Thoracic aorta (tissue), 2 donors: Measurements from ENCODE around the gene TRPM5. TPM values are rescaled to one million over a fixed set of nuclear protein-coding genes. Genes with fewer than 3 reads are reported as not detected.

ENCODE experiments used
- ATAC-seq: fragments of 150-250 bp; one replicate; pipeline ENCODE4 v1.8.0; 2017; ENCODE audit warnings: low read depth; ENCODE audit not compliant: insufficient number of reproducible peaks, low FRiP score
- DNase-seq: peaks from one replicate; pipeline ENCODE4 v3.0.0-alpha.2; 2020; ENCODE audit warnings: low spot score
- H3K27ac ChIP-seq, 2 donors: fragments of 200-600 bp; sonication (generic); 1 replicate in 1 of 2; 2 replicates in 1 of 2; pipeline ENCODE4 v1.5.1; 2016; ENCODE audit warnings: mild to moderate bottlenecking in 2 of 2, moderate library complexity in 2 of 2
- H3K27me3 ChIP-seq: fragments of 200-600 bp; sonication (generic); replicated peaks from 2 replicates; pipeline ENCODE4 v1.6.0; 2016; ENCODE audit warnings: mild to moderate bottlenecking; ENCODE audit not compliant: insufficient read depth
- H3K36me3 ChIP-seq: fragments of 200-600 bp; sonication (generic); one replicate; pipeline ENCODE4 v1.5.1; 2016
- H3K4me1 ChIP-seq, 2 donors: fragments of 200-600 bp; sonication (generic); 1 replicate in 1 of 2; 2 replicates in 1 of 2; pipeline versions ENCODE4 v1.5.1 to v1.6.0; 2016; ENCODE audit warnings: low read depth in 2 of 2, mild to moderate bottlenecking in 1 of 2; ENCODE audit not compliant: control insufficient read depth in 1 of 2
- H3K4me3 ChIP-seq: fragments of 200-600 bp; sonication (generic); 2 replicates; pipeline ENCODE4 v1.5.1; 2016; ENCODE audit warnings: mild to moderate bottlenecking
- H3K9me3 ChIP-seq: fragments of 200-600 bp; sonication (generic); 2 replicates; pipeline ENCODE4 v1.5.1; 2016
- total RNA-seq, 2 donors: library from RNA; depleted of rRNA; stranded (reverse); fragments of >200 nt; gene quantifications; one replicate each; pipeline versions ENCODE4 v1.1.0 to v1.2.3, GENCODE V29; 2016
- TF ChIP-seq, protein P1 (sequence below): fragments of 200-600 bp; sonication (generic); IDR thresholded peaks from one replicate; pipeline ENCODE4 v1.5.1; 2019; ENCODE audit warnings: antibody characterized with exemption

The TRPM5 gene
- total RNA-seq, 2 donors from 2014 or later = not detected

DNA sequence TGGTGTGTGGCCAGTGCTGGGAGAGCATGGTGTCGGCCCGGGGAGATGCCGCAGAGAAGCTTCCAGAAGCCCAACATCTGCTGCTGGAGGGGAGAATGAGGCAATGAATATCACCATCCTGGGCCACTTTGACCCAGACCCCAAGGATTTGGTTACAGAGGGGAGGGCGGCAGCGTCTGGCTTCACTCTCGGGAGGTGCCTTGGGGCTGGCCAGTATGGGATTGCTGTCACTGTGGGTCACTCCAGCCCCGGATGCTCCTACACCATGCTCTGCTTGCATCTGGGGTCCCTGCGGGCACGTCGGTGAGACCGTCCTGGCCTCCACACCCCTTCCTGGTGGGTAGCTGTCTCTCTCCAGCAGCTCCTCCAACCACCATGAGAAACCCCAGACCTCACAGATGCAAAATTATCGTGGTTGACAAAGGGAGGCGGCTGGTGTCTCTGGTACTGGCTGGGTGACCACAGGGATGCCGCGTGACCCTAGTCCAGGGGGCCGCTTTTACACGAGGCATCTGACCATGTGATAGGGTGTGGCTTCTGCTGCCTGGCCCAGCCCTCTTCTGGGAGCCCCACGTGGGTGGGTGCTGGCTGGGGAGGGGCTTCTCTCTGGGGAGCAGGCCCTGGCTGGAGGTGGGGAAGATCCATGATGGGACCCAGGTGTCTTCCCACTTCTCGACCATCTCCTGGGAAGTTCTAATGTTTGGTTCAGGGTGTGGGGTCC is 6.2 kb upstream of the TRPM5 start:
- no peak for DNase-seq
- Histone ChIP-seq H3K27me3 (no peaks in the 10 kb centered on the region), H3K27ac (no peak overlapping the region), H3K4me1 (no peaks in the 10 kb centered on the region), H3K9me3 (no peaks in the 10 kb centered on the region), H3K36me3 (no peaks in the 10 kb centered on the region), H3K4me3 (no peak overlapping the region)
- TF ChIP-seq, protein P1, sequence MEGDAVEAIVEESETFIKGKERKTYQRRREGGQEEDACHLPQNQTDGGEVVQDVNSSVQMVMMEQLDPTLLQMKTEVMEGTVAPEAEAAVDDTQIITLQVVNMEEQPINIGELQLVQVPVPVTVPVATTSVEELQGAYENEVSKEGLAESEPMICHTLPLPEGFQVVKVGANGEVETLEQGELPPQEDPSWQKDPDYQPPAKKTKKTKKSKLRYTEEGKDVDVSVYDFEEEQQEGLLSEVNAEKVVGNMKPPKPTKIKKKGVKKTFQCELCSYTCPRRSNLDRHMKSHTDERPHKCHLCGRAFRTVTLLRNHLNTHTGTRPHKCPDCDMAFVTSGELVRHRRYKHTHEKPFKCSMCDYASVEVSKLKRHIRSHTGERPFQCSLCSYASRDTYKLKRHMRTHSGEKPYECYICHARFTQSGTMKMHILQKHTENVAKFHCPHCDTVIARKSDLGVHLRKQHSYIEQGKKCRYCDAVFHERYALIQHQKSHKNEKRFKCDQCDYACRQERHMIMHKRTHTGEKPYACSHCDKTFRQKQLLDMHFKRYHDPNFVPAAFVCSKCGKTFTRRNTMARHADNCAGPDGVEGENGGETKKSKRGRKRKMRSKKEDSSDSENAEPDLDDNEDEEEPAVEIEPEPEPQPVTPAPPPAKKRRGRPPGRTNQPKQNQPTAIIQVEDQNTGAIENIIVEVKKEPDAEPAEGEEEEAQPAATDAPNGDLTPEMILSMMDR = no peak
- ATAC-seq = no peak

DNA sequence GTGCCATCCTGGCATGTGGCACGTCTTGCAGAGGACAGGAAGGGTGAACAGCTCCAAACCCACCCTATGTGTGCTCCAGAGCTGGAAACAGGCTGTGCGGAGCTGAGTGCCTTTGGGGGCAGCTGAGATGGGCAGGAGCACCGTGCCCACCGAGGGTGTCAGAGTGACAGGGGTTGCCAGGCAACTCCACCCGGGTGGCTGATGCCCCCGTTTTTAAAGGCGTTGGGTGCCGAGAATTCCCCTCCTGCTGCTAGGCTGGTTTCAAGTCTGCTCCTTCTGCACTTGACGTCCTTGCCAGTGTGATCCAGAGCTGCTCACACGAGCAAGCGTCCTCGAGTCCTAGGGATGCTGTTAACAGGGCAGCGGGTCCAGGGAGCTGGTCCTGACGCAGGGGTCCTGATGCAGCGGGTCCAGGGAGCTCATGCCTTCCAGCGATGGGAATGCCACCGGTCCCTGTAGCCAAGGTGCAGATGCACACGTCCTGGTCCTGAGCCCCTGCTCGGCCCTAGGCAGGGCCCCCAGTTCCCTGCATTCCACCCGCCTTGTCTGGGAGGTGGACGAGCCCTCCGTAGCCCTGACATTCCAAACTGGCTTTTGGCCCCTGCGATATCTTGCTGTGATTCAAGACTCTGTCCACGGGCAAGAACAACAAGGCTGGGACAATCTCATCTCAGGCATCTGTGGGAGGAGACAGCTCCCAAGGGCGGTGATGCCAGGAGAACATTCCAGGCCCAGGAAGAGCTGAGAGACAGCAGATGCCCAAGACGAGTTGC is 5.4 kb upstream of the TRPM5 start:
- no peaks in the 10 kb centered on the region for H3K27me3 ChIP-seq
- H3K36me3 ChIP-seq = no peaks in the 10 kb centered on the region
- DNase-seq = no peak
- no peaks in the 10 kb centered on the region for H3K9me3 ChIP-seq
- no peak overlapping the region for H3K4me3 ChIP-seq
- no peak overlapping the region for H3K27ac ChIP-seq
- ATAC-seq = no peak
- H3K4me1 ChIP-seq = no peaks in the 10 kb centered on the region
- TF ChIP-seq, protein P1 = no peak

DNA sequence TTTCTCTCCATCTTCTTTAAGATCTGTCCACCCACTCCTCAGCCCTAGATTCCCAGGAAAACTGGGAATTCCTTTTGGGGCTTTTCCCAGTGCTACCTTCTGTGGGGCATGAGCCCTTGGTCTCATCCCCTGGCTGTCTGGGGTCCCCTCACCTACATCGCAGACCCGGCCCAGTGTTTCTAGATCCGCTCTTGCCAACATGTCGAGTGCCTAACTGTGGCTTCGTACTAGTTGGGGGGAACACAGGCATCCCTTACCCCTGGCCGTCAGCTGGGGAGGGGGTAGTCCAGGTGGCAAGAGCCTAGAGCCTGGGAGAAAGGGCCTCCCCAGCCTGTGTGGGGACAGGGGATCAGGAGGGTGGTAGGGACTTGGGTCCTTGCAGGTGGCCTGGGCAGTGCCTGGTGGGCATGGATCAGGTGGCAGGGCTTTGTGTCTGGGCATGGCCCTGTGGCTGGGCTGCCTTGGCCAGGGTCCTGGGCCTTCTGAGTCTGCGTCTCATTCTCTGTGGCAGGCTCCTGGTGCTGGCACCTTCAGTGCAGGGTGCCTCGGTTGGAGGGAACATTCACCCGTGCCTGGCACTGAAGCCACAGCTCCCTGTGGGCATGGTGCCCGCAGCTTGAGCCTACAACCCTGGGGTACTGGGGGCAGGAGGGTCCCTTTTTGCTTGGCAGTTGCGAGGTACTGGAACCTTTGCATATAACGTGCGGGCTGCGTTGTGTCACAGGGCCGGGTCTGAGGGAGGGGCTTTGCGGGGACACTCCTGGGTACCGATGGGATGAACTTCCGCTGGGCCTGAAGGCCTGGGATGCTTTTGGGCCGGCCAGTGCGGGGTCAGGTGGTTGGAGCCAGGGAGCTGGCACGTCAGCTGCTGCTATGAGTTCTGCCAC is 4.6 kb upstream of the TRPM5 start:
- TF ChIP-seq, protein P1 = no peak
- no peaks in the 10 kb centered on the region for H3K4me1 ChIP-seq
- ATAC-seq (no peak), DNase-seq (no peak)
- no peaks in the 10 kb centered on the region for H3K9me3 ChIP-seq
- H3K4me3 ChIP-seq = no peak overlapping the region
- H3K27me3 ChIP-seq = no peaks in the 10 kb centered on the region
- no peaks in the 10 kb centered on the region for H3K36me3 ChIP-seq
- no peak overlapping the region for H3K27ac ChIP-seq

DNA sequence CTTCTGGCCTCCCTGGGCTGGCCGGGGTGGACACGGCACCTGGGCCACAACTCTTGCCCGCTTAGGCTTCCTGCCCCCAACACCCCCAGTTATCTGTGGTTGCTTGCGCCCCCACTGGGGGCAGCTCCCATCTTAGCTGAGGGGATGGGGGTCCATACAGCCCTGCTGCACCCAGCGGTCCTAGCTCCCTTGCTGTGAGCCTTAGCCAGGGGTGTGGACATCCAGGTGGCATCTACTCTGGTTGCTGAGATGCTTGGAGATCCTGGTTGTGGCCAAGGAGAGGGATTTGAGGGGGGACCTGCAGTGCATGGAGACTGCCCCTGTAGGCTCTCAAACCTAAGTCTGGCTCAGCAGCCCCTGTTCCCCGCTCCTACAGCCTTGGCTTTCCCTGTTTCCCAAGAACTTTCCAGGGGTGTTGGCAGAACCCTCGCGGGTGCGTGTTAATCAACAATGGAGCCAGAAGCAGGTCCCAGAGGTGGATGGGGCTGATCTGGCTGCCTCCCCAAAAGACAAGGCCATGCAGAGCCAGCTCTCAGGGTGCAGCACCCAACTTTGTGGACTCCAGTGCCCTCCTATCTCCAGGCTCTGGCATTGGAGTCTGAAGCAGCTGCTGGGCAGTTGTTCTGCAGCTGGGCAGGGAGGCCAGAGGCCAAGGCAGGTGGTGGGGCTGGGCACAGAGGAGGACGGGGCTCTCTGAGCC is 3.8 kb upstream of the TRPM5 start:
- no peak overlapping the region for H3K4me3 ChIP-seq
- no peak for ATAC-seq
- no peaks in the 10 kb centered on the region for H3K4me1 ChIP-seq
- no peak for DNase-seq
- H3K27ac ChIP-seq = no peak overlapping the region
- no peaks in the 10 kb centered on the region for H3K9me3 ChIP-seq
- TF ChIP-seq, protein P1 = no peak
- H3K36me3 ChIP-seq = no peaks in the 10 kb centered on the region
- no peaks in the 10 kb centered on the region for H3K27me3 ChIP-seq
